Measurements from ENCODE around the gene ODC1.
"Not testable (repeated sequence)": the region's sequence is repeated elsewhere in the genome, so short reads cannot be mapped to it uniquely, and the experiment has no call there.

The ODC1 gene

DNA sequence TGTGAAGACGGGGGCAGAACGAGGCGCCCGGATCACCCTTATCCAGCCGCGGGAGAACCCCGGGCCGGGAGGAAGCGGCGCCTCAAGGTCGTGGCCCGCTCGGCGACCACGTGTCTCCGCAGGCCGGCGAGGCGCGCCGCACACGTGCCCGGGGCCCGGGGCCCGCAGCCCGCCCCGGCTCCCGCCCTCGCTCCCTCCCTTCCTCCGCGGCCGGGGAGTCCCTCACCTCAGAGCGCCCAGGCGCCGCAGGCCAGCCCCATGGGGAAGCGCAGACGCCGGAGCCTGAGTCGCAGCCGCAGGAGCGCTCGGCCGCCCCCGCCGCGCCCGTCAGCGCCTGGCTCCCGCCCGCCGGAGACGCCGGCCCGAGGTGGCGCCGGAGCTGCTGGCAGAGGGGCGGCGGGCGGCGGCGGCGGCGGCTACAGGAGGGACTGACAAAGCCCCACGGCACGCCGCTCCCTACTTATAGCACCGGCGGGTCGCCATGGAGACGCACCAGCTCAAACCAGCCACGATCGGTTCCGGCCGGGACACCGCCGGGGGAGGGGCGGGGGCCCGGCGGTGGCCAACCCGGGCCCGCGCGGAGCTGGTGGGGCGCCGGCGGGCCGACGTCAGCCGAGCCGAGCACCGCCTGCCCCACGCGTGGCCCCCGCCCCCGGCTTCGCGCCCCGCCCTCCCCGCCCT lies at the start of gene ODC1:
ODC1 (minus strand) TSS at position 433 of the 681 bp plus-strand sequence. CDS start 3,295 bp downstream, outside the sequence.
- DNase-seq = peak; percentile 91

DNA sequence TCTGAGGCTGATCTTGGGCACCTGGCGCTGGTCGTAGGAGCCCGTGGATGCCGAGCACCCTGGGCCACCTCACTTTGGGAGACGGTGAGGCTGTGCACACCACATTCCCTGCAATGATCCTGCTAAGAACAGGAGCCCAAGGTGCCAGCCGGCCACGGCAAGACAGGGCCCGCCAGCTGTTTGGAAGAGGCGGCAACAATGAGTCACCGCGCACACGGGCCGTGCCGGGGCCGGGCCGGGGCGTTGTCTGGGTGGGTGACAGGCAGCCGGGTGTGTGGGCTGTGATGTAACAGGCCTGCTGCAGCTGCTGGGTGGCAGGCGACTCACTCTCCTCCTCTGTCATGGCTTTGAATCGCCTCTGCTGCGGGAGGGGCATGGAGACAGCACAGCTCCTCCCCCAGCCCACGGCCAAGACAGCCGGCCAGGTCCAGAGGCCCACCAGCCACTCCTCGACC lies 49.7 kb upstream of the ODC1 start:
- DNase-seq = peak; percentile 86

DNA sequence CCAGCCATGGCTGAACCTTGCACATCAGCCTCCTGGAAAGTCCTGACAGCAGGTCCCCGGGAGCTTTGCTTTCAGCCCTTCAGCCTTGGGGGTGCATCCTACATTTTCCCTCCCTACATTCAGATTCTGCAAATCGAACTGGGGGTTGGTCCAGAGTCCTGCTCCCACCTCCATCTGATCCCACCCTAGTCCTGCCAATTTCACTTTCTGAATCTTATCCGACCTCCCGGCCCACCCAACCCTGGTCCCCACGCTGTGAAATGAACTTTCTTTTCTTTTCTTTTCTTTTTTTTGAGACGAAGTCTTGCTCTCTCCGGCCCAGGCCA lies 47.8 kb upstream of the ODC1 start:
- no peak for DNase-seq

DNA sequence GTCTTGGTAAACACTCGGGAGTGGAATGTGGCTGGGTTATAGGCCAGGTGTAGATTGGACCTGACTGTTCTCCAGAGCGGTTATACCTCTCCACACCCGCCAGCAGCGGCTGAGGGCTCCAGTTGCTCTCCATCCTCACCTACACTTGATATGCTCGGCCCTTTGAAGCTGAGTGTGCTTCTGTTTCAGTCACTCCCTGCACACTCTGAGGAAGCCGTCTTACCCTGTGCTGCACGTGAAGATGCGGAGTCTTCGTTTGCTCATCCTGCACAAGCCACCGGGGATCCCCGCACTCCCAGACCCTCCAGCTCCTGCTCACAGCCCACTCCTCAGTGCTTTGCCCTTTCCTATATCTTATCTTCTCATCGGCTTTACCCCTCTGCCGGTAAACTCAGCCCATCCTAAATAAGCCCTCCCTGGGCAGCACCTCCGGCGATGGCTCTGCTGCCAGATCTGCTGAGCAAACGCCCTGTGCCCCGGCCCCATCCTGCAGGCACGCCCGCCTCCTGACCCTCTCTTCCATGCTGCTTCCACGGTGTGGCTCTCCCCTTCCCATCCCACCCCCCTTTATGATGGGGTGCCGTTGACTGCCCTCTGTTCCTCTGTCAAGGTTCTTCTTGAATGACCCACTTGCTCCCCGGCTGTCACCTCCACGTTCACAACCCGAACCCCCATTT lies 47.3 kb upstream of the ODC1 start:
- no peak for DNase-seq

DNA sequence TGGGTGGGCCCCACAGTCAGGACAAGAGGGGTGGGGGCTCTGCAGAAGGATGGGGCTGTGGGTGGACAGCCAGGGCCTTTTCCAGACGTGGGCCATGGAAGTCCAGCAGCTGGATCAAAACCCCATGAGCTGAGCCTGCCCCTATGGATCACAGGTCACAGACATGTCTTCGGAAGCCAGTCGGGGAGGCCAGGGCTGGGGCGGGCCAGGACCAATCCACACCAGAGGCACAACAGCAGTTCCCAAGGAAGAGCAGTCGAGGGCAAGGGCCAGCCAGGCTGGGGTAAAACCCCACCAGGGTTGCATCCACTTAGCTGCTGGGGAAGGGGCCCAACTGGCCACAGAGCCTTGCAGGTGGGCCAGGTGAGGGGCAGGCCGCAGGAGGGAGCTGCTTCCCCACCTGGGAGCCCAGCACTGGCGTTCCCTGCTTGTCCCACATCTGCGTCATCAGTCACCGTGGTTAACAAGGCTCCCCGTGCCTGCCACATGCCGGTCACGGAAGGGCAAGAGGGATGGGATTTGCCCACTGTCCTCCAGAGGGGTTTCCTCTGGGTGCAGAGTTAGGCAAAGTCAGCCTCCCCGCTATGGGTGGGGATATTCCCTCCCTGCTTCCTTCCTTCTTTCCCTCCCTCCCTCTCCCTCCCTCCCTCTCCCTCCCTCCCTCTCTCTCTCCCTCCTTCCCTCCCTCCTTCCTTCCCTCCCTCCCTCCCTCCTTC lies 46.4 kb upstream of the ODC1 start:
- DNase-seq = no peak

DNA sequence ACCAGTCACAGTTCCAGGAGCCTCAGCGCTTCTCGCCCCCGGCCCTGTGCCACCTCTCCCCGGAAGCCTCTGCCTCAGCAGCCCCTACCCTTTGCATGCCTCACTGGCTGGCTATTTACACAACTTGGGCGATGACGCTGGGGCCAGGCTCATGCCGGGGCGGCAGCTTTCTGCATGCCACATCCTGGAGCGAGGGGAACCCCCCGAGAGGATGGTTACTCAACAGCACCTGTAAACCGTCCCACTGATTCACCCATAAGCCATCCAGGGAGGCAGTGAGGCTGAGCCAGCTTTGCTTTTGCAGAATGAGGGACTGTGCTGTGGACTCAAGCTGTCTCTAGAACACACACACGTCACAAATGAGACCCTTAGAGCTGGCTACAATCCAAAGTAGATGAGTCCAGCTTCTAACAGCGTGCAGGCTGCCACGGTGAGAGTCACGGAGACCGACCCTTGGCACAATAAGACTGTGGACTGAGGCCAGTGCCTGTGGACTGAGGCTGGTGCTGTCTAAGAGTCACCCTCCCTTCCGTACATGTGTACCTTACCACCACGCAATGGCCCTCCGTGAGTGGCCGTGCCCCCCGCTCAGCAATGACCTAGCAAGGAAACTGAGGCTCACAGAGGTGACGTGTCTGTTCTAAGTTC lies 45.6 kb upstream of the ODC1 start:
- DNase-seq = peak; percentile 92

DNA sequence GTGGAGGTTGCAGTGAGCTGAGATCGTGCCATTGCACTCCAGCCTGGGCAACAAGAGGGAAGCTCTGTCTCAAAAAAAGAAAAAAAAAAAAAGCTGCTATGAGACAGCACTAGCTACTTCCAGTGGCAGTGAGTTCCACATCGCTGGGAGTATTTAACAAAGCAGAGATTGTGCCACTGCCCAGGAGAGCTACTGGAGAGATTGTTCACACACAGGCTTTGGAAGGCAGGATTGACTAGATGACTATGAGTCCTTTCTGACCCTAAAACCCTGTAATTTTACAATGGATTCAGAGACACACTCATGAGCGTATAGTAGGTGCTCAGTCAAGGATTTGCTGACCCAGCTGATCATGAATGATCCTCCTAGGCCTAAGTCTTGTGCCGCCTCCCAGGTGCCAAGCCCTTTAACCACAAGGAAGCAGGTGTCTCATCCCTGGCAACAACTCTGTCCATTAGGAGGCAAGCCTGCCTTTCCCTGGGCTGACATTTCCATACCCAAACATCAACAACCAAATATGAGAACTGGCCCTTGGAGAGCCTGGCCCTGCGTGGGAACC lies 45.0 kb upstream of the ODC1 start:
- no peak for DNase-seq

DNA sequence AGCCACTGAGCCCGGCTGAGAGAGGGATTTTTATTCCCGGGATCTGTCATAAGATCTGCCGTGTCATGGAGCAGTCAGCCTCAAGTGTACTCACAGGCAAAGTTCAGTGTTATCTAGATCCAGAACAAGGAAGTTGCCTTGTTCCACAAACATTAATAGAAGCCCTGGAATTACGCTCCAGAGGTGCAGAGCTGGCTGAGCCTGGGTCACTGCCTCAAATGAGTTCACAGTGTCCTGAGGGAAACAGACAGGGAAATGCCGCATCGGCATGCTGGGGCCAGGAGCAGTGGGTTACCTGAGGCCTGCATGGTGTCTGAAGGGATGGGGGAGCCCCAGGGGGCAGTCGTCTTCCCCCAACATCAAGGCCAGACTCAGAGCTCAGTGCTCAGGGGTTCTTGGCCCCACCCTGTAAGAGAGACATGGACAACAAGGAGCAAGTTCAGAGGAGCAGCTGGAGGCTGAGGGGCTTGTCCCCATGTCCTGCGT lies 42.7 kb upstream of the ODC1 start:
- no peak for DNase-seq

DNA sequence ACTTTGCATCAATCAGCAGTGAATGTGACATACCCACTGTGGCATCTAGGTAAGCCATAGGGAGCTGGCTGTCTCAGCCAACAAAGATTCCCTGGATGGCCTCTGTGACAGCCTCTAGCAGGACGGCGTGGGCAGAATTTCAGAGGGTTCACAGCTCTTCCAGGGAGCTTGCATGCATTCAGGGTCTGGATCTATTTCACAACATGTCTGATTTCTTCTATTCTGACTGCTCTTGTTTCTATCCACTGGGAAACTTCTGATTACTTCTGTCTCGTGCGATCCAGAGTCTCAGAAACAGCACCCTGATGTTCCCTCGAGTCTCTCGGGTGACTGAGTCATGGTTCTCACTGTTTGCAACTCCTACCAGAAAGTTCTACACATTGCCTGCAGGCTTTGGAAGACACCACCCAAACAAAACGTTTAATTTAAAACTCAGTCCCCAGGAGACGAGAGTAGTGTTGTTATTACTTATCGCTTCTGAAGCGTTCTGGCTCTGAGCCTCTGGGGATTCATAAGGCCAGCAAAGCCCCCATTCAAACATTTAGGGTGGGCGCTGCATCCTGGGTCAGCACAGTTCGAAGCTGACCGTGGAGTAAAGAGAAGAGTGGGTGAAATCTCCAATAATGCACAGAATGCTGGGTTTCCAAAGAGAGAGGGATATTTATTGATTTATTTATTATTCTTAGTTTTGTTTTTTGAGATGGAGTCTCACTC lies 41.9 kb upstream of the ODC1 start:
- DNase-seq = no peak

DNA sequence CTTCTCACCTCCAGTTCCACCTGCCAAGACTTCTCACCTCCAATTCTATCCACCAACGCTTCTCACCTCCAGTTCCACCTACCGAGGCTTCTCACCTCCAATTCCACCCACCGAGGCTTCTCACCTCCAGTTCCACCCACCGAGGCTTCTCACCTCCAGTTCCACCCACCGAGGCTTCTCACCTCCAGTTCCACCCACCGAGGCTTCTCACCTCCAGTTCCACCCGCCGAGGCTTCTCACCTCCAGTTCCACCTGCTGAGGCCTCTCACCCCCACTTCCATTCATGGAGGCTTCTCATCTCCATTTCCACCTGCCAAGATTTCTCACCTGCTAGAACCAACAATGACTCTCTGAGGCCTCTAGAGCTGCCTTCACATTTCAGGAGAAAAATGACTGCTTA lies 40.0 kb upstream of the ODC1 start:
- not testable (repeated sequence) for DNase-seq

DNA sequence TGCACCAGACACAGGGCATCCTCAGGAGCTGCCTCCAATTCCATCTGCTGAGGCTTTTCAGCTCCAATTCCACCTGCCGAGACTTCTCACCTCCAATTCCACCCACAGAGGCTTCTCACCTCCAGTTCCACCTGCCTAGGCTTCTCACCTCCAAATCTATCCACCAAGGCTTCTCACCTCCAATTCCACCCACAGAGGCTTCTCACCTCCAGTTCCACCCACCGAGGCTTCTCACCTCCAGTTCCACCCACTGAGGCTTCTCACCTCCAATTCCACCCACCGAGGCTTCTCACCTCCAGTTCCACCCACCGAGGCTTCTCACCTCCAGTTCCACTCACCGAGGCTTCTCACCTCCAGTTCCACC lies 39.6 kb upstream of the ODC1 start:
- DNase-seq = not testable (repeated sequence)

DNA sequence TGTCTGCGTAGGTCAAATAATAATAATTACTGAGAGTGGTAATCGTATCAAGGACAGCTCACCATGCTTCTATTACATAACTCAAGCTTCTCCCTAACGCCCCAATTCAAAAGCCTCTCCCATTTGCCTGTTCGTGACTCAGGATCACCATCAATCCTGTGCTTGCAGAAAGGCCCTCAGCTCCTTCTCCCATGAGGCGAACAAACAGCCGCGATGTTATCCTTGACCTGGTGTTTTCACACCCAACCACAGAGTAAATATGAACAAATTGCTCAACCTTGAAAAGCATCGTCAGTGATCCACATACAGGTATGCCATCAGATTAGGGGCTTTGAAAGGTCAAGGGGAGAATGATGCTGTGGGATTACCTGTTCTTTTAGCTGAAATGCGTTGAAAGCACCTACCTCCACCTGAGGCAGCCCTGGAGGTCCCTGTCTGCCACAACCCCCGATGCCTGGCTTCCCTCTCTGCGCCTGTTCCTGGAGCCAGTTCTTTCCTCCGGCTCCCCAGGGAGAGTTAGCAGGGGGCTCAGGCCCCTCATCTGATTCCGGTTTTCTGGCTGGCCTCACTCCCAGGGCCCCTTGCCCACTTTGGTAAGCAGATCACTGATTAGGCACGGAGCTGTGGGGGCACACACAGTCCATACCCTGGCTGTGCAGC lies 39.1 kb upstream of the ODC1 start:
- DNase-seq = no peak

DNA sequence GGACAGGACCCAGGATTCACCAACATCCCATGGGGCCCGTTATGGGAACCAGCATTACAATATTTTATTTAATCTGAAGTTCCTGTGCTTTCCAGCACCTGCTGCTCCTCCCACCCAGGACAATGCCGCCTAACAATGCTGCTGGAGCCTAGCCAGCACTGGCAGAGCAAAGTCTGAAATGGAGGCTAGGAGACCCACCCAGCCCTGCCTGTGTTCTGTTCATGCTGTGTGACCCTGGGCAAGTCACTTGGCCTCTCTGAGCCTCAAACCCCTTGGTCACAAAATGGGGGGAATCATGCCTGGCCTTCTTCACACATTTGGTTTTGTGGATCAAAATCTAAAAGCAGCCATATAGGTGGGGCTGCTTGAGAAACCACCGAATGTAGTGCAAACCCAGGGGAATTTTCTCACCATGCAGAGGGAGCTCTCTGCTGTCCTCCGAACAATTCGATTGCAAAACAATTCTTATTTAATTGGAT lies 38.5 kb upstream of the ODC1 start:
- DNase-seq = no peak

DNA sequence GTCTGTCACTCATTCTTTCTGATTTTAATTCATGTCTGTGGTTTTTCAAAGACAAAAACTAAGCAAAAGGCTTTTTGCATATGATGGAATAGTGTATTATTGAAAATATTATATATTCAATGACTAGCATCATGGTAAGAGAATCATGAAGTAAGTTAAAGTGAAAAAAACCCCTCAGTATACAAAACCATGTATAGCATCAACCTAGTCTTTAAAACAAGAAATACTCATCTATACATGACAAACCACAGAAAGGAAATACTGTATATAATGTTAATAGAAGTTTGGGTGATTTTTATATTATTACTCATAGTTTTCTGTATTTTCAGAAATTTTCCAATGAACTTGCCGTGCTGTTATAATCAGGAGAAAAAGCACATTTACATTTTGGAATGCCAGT lies 38.0 kb upstream of the ODC1 start:
- no peak for DNase-seq

DNA sequence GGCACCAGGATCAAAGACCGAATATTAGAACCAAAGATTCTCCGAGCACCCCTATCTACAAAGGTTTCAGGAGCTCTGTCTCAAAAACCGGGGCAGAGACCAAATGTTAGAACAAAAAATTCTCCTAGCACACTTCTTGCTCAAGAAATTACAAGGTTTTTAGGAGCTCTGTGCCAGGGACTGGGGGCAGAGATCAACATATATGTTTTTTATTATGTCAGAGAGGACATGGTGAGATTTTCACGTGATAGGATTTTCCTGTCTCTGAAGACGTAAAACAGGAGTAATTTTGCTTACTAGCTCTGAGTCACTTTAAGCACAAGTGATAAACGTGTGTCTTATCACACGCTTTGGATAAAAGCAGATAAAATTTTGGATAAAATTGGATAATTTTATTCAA lies 34.8 kb upstream of the ODC1 start:
- DNase-seq = no peak

DNA sequence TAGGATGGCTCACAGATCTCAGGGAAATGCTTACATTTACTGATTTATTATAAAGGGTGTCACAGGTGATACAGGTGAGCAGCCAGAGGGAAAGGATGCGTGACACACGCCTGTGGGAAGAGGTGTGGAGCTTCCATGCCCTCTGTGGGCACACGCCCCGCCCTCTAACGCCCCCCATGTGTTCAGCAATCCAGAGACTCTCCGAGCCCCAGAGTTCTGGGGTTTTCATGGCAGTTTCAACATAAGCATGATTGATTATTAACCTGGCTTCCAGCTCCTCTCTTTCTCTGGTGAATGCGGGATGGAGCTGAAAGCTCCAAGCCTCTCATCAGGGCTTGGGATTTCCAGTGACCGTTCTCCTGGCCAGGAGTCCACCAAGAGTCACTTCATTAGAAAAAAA lies 34.3 kb upstream of the ODC1 start:
- no peak for DNase-seq

DNA sequence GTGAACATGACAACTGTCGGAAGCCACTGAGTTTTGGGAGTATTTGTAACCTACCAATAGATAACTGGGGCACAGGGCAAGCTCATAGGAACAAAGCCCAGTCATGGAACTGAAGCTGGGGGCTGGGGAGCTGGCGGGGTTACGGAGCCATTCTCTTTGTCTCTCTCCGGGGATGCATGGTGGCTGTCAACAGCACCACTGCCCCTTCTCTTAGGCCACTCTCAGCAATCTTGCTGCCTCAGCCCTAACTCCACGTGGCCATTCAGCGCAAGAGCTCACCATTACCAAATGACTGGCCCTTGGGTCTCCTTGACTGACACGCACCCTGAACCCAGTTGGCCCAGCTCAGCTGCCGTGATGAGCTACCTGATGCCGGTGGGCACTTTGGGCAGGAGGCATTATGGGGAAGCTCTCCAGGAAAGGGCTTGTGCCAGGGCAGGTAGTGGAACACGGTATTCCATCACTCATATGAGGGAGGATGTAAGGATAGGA lies 33.6 kb upstream of the ODC1 start:
- no peak for DNase-seq

DNA sequence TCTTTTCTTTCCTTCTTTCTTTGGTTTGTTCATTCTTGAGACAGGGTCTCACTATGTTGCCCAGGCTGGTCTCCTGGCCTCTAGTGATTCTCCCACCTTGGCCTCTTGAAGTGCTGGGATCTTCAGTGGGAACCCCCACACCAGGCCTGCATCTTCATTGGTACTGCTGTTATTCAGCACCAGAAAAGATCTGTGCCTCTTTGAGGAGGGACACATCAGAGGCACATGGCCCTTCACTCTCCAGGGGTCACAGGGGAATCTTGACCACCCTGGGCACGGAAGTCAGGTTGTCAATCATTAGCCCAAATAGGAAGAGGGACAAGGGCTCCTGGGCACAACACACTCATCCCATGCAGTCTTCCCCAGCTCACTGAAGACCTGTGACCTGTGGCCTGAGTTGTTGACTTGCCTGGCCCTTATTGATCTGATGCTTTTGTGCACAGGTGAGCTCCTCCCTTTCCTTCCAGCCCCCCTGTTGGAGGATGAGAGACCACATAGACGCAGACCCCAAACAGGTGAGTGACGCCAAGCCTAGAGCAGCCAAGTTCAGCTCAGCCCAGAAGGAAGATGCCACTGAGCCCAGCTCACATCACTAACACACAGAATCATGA lies 33.0 kb upstream of the ODC1 start:
- no peak for DNase-seq

DNA sequence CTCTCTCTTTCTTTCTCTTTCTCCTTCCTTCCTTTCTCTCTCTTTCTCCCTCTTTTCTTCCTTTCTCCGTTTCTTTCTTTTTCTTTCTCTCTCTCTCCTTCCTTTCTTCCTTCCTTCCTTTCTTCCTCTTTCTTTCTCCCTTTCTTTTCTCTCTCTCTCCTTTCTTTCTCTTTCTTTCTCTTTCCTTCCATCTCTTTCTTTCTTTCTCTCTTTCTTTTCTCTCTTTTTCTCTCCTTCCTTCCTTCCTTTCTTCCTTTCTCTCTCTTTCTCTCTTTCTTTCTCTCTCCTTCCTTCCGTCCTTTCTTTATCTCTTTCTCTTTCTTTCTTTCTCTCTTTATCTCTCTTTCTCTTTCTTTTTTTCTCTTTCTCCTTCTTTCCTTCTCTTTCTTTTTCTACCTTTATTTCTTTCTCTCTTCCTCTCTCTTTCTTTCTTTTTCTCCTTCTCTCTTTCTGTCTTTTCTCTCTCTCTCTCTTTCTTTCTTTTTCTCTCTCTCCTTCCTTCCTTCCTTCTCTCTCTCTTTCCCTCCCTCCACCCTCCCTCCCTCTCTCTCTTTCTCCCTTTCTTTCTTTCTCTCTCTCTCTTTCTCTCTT lies 32.3 kb upstream of the ODC1 start:
- DNase-seq = no peak

DNA sequence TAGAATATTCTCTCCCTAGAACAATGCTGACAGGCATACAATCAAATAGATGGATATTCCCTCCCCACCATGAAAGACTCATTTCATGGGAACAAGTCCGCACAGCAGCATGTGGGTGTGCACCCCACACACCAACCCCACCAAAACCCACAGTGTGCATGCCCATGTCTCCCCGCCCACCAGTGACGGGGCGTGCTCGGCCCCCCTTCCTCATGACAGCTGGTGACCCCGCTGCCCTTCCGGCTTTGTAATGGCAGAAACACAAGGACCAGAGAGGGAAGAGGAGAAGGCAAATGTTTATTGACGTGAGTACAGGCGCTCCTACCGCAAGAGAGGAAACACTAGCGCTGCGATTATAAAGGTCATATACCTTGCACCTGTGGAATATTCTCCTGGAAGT lies 30.8 kb upstream of the ODC1 start:
- DNase-seq = peak; percentile 40

DNA sequence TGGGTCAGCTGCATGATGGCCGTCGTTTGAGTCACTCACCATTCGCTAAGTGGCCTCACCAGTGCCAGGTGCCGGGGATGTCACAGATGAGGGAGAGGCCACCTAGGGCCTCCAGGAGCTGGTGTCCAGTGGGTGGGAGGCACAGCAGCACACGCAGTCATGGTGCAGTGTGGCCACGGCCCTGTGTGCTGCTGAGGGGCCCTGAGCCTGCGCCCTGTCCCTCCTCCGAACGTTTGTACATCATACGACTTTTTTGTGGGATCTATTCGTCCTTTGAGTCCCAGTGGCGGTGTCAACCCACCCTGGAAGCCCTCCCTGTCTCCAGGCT lies 30.1 kb upstream of the ODC1 start:
- DNase-seq = no peak
